Iris pigment epithelial cell (primary cell): ENCODE measurements around the gene GRM8.

ENCODE experiments used
- DNase-seq: peaks from one replicate; pipeline ENCODE4 v3.0.0-alpha.2; 2011; ENCODE audit warnings: low read depth

Gene GRM8

DNA sequence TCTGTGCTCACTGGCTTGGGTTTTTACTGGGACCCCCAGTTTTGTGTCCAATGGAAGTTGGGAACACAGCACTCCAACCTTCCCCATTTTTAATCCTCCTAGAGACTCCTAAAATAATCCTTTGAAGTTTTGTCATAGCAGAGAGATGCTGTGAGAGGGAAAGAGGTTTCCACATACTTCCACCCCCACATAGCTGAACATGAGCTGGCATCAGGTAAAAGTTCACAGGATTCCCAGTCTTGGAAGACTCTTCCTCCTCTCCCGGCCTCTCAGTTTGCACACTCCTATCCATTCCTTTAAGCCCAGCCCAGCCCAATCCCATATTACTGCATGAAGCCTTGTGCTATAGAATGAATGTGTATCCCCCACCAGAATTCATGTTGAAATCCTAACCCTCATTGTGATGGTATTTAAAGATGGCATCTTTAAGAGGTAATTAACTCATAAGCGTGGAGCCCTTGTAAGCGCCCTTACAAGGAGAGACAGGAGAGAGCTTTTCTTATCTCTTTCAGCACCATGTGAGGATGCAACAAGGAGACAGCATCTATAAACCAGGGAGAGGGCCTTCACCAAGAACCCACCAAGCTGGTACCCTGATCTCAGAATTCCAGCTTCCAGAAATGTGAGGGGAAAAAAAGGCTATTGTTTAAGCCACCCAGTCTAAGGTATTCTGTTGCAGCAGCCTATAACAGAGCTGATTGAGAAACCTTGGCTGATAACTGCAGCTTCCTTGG, 22.4 kb downstream of the GRM8 start:
- no peak for DNase-seq

DNA sequence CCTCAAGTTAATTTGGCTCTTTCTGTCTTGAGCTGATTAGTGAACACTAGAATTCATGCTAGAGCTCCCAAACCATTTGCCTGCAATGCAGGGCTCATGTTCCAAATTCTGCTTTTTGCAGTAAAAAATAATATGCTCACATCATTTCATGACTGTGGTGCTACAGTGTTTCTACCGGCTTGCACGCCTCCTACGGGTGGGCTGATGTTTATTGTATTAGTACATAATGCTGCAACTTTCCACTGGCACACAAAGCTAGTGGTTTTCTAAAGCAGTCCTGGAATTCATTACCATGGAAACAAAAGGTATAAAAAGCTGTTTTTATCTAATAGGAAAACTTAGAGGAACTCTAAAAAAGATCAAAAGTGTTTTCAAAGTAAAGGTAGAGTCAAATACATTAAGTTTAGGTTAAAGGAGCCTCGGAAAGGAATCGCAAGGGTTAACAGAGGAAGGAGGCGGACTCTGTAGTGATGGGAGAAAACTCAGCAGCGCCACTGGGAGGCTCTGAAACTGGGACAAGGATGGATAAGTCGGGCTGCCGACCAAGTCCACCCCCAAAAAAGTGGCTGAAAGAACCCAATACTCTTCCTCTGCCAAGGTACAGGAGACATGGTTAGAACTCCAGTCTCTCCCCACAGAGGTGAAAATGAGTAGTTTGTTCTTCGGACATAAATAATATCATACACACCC, 25.9 kb downstream of the GRM8 start:
- no peak for DNase-seq

DNA sequence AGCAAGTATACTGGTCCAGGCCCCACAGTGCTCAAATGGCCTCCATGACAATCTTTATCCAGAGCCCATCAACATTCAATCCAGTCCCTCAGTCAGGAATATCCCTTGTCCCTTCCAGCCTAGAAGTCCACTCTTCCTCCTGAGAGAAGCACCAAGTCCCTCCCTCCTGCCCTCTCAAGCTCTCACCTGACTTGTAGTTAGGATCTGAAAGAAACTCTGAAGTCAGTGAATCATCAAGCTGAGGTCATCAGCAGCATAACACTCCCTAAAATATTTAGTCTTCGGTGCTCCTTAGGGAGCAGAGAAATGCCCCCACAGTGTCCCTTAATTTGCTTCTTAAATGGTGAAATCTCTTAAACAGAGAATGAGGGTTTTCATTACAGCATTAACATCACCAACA, 31.0 kb downstream of the GRM8 start:
- DNase-seq: no peak

GRCh38 chr7:127214956-127215718, 37.6 kb downstream of the GRM8 start:
- no peak for DNase-seq

- no peak for DNase-seq
Measured at GRCh38 chr7:127209886-127210285, 42.9 kb downstream of the GRM8 start.

GRCh38 chr7:127208860-127209259, 43.9 kb downstream of the GRM8 start:
- no peak for DNase-seq

DNA sequence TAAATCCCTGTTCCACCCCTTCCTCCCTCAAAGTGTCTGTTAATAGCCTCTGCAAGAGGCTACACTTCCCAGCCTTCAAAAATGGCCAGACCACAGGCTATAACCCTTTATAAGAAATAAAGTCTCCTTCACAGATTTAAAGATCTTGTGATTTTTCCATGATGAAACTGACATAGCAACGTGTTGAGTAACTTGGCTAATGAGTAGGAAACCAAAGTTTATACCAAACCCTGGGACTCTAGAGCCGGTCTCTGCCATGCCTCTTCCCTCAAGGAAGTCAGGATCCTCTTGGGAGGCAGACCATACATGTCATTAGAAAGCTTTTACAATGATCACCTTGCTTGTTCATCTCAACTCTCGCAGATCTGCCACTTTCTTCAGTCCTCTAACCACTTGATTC, 44.4 kb downstream of the GRM8 start:
- no peak for DNase-seq

- no peak for DNase-seq
Measured at GRCh38 chr7:127207806-127208205, 44.9 kb downstream of the GRM8 start.

DNA sequence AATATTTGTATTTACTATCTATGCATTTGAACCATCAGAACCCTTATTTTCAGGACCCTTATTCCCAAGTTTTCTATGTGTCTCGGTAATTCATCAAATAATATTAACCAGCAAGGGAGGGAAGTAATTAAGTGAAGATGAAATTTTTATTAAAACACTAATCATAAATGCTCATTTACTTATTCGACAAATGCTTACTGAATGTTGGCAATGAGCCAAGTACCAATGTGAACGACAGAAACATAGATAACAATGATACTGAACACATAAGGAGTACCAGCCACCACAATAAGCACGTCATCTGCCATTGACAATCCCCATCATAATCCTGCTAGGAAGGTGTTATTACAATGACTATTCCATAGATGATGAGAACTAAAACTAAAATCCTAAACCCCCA, 45.5 kb downstream of the GRM8 start:
- no peak for DNase-seq

GRCh38 chr7:127194571-127194970, 58.2 kb downstream of the GRM8 start:
- DNase-seq: no peak

GRCh38 chr7:127189886-127190285, 62.9 kb downstream of the GRM8 start:
- no peak for DNase-seq

- DNase-seq: no peak
Measured at GRCh38 chr7:127189074-127189473, 63.7 kb downstream of the GRM8 start.

- DNase-seq: no peak
Measured at GRCh38 chr7:127187740-127188139, 65.0 kb downstream of the GRM8 start.

DNA sequence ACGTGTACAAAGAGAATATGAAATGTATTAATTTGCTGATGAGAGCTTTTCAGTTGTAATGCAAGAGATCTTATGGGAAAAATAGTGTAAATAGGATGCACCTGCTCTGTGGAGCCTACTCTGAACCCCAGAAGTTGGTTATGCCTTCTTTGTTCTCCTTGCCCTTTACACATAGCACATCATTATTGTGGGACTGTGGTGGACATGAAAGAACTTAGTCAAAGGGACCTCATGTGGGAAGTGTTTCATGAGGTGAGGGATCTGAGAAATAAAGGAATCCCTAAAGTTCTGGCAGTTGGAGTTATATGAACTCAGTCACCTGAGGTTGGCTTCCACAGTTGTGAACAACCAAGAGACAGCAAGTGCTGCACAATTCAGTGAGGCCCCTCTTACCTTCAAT, 66.1 kb downstream of the GRM8 start:
- no peak for DNase-seq

GRCh38 chr7:127177156-127177555, 75.6 kb downstream of the GRM8 start:
- no peak for DNase-seq

DNA sequence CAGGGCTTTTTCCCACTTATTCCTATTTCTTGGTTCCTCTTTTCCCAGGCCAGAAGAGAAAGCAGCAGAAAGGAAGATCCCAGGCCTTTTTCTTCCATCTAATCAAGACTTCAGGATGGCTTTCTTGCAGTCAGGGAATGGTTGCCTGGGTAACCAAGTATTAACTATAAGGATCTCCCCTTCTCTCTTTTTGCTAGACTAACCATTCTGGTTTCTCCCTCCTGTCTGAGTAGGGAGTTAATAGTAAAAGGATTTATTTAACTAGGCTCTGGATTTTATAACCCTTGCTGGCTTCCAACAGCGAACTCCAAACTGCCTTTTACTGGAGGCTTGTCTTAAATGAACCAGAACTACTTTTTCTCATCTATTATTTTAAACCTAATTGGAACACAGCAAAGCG, 90.4 kb downstream of the GRM8 start:
- no peak for DNase-seq

DNA sequence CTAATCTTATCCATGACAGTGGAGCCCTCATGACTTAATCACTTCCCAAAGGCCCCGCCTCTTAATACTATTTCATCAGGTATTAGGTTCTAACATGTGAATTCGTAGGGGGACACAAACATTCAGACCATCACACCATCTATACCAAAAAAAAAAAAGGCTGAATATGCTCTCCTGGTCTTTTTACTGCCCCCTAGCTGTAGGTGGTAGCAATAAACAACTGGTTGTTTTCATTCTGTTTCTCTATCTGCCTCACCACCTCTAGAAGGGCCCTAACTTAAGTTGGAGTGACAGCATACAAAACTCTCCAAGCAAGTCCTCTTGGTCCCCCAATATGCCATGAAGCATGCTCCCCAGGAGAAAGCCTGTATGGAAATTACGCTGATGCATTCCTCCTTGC, 94.1 kb downstream of the GRM8 start:
- no peak for DNase-seq

DNA sequence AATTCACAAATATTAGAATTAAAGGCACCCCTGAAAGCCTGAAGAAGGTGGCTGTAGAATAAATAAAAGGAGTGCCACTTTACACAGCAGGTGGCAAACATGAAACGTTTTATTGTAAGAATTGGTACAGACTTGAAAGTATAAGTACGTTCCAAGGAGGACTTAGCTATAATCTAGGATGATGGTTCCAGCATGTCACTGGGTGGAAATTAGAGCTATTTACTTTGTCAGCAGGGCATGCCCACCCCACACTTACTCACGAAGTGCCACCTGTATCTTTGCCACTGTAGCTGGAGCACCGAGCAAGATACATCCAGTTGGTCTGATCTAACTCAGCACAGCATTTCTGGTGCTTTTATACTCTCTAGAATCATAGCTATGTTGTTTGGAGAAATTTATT, 97.8 kb downstream of the GRM8 start:
- DNase-seq: no peak

GRCh38 chr7:127154101-127154500, 98.6 kb downstream of the GRM8 start:
- DNase-seq: no peak

GRCh38 chr7:127153315-127153714, 99.4 kb downstream of the GRM8 start:
- no peak for DNase-seq

- DNase-seq: no peak
Measured at GRCh38 chr7:127152423-127152822, 100.3 kb downstream of the GRM8 start.

- DNase-seq: no peak
Measured at GRCh38 chr7:127151379-127151778, 101.4 kb downstream of the GRM8 start.

- DNase-seq: no peak
Measured at GRCh38 chr7:127150543-127150942, 102.2 kb downstream of the GRM8 start.
